Muscle of leg (tissue), 16 donors: ENCODE results near the gene C1orf210. TPM values are rescaled to one million over a fixed set of nuclear protein-coding genes. Genes with fewer than 3 reads are reported as not detected.

Experiments
- DNase-seq: peaks from one replicate; pipeline ENCODE4 v3.0.0; 2013
- H3K27ac ChIP-seq: one replicate; pipeline ENCODE4 v1.5.1; 2013; ENCODE audit warnings: mild to moderate bottlenecking, low read length, control low read depth
- H3K27me3 ChIP-seq: one replicate; pipeline ENCODE4 v1.6.1; 2013; ENCODE audit warnings: low read length; ENCODE audit not compliant: control insufficient read depth, insufficient read depth
- H3K36me3 ChIP-seq: one replicate; pipeline ENCODE4 v1.6.1; 2013; ENCODE audit warnings: low read length; ENCODE audit not compliant: control insufficient read depth, insufficient read depth
- H3K4me1 ChIP-seq: one replicate; pipeline ENCODE4 v1.6.1; 2013; ENCODE audit warnings: low read length; ENCODE audit not compliant: control insufficient read depth, insufficient read depth
- H3K4me3 ChIP-seq: one replicate; pipeline ENCODE4 v1.5.1; 2013; ENCODE audit warnings: low read length, control low read depth
- H3K9me3 ChIP-seq: replicated peaks from 2 replicates; pipeline ENCODE4 v1.6.1; 2013; ENCODE audit warnings: low read depth, low read length; ENCODE audit not compliant: control insufficient read depth
- WGBS: methylation state at CpG from one replicate; pipeline ENCODE4 v1.1.5; 2013; ENCODE audit warnings: missing lambda C conversion rate; ENCODE audit not compliant: insufficient coverage; 5-methylcytosine and 5-hydroxymethylcytosine counted together
- long read RNA-seq, 11 donors: transcript quantifications; one replicate each; lab custom pipeline, GENCODE V29; 2026
- polyA plus RNA-seq, 8 donors: library from polyadenylated mRNA; unstranded; fragments of 120-200 nt; gene quantifications; one replicate each; pipeline versions ENCODE4 v1.2.1 to v1.2.3, GENCODE V29; 2013; ENCODE audit warnings: inconsistent platforms in 1 of 8, low replicate concordance in 1 of 8; ENCODE audit not compliant: insufficient read length in 8 of 8, insufficient read depth in 1 of 8
- total RNA-seq: library from RNA; stranded (reverse); fragments of 120-200 nt; gene quantifications from one replicate; pipeline ENCODE4 v1.2.4, GENCODE V29; 2013

The C1orf210 gene
- not detected for total RNA-seq
- polyA plus RNA-seq, result 1 to 10 TPM in 1 of 8 donors, under 1 TPM in 2, not detected in 5; 0.13 to 2.9 (median 0.80) TPM
- long read RNA-seq, donor 1, result 0 reads
- long read RNA-seq, donor 2, result 0 reads
- long read RNA-seq, donor 3, result 0 reads
- long read RNA-seq, donor 4, result 0 reads
- long read RNA-seq, donor 5, result 0 reads
- long read RNA-seq, donor 6, result 0 reads
- long read RNA-seq, donor 7, result 0 reads
- long read RNA-seq, donor 8, result 0 reads
- long read RNA-seq, donor 9, result 0 reads
- long read RNA-seq, donor 10, result 0 reads
- long read RNA-seq, donor 11, result 0 reads

GRCh38 chr1:43285269-43285990 lies at the start of gene C1orf210:
Gene C1orf210, minus strand, starts transcription at chr1:43285581. Its CDS starts 2,311 bp downstream, at chr1:43283270.
- 31% methylated on average over 7 of the region's 19 CpGs for WGBS
- no peaks in the 10 kb centered on the region for H3K36me3 ChIP-seq
- H3K9me3 ChIP-seq, result no peaks in the 10 kb centered on the region
- DNase-seq, result no peak
- no peak within 1 kb of the TSS for H3K4me3 ChIP-seq
- no peaks in the 10 kb centered on the region for H3K4me1 ChIP-seq
- H3K27me3 ChIP-seq, result peaks cover 4% of the 10 kb centered on the region
- H3K27ac ChIP-seq, result no peak within 1 kb of the TSS

GRCh38 chr1:43334453-43335205 lies 49.2 kb upstream of the C1orf210 start:
- no peak overlapping the region for H3K27ac ChIP-seq
- WGBS, result 71% methylated on average over 7 of the region's 7 CpGs
- no peak for DNase-seq
- H3K36me3 ChIP-seq, result no peaks in the 10 kb centered on the region
- H3K4me1 ChIP-seq, result peaks cover 9% of the 10 kb centered on the region
- H3K9me3 ChIP-seq, result no peaks in the 10 kb centered on the region
- H3K27me3 ChIP-seq, result no peaks in the 10 kb centered on the region
- no peak overlapping the region for H3K4me3 ChIP-seq

DNA sequence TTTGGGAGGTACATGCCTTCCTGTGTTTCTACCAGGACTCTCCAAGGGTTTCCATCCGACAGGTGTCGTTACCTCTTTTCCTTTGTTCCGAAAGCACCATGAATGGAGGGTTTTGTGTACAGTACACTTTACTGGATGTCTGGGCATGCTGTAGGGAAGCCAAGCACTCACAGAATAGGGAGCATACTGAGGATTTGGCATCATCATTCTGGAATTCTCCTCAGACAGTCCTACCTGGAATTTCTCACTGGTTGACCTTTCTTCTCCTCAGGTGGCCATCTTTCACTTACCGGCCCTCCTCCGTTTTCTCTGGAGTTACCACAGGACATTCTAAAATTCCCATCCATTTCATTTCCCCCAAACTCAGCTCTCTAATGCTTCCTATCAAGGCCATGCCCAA lies 46.3 kb upstream of the C1orf210 start:
- no peak overlapping the region for H3K27ac ChIP-seq
- DNase-seq, result no peak
- H3K36me3 ChIP-seq, result no peaks in the 10 kb centered on the region
- 94% methylated on average over 2 of the region's 5 CpGs for WGBS
- peaks cover 6% of the 10 kb centered on the region for H3K9me3 ChIP-seq
- no peaks in the 10 kb centered on the region for H3K27me3 ChIP-seq
- no peak overlapping the region for H3K4me3 ChIP-seq
- peaks cover 9% of the 10 kb centered on the region for H3K4me1 ChIP-seq

DNA sequence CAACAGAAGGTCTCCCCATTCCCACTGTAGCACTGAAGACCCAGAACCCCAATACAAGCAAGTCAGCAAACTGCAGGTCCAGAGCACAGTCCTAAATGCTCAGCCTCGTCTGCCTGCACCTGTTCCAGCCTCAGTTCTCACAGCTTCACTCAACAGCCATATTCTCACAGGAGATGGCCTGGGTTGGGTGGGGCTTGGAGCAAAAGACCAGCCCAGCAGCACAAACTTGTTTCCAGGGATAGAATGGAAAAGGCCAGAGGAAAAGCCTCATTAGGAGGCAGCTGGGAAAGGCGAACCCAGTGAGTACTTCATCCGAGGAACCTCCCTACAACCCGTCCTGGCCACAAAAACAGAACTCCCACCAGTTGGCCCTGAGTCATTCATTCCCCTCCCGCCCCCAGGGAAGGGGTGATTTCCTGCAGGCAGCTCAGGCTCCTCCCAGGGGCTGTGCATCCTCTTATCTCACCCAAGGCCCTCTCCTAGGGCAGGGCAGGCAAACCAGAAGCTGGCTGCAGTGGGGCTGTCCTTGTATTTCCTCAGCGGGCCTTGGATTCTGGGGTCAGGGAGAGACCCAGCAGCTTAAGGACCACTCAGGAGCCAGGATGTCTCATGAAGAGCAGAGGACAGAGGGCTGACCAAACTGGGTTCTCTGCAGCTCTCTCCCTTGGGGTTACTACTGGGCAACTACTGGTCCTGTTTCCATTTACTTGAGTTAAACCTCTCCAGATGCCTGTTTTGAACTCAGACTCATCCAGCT lies 44.8 kb upstream of the C1orf210 start:
- Histone ChIP-seq H3K4me1 (peaks cover 9% of the 10 kb centered on the region), H3K4me3 (no peak overlapping the region), H3K27me3 (no peaks in the 10 kb centered on the region), H3K27ac (peak overlapping the region; percentile 20), H3K9me3 (peaks cover 7% of the 10 kb centered on the region), H3K36me3 (no peaks in the 10 kb centered on the region)
- WGBS, result 23% methylated on average over 3 of the region's 6 CpGs
- DNase-seq, result peak; percentile 59

- H3K9me3 ChIP-seq, result peaks cover 7% of the 10 kb centered on the region
- H3K4me1 ChIP-seq, result peaks cover 9% of the 10 kb centered on the region
- WGBS, result no CpG with 5 or more reads among the region's 1 CpG
- H3K36me3 ChIP-seq, result no peaks in the 10 kb centered on the region
- no peak overlapping the region for H3K27ac ChIP-seq
- DNase-seq, result no peak
- H3K4me3 ChIP-seq, result no peak overlapping the region
- H3K27me3 ChIP-seq, result no peaks in the 10 kb centered on the region
Measured at GRCh38 chr1:43327549-43328292, 42.3 kb upstream of the C1orf210 start.

DNA sequence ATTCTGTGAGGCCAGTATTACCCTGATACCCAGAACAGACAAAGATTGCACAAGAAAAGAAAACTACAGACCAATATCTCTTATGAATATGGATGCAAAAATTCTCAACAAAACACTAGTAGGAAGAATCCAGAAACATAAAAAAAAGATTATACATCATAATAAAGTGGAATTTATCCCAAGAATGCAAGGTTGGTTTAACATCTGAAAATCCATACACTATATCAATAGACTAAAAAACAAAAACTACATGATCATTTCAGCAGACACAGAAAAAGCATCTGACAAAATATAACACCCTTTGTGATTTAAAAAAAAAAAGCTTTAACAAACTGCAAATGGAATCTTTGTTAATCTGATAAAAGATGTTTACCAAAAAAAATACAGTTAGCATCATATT lies 40.0 kb upstream of the C1orf210 start:
- H3K4me1 ChIP-seq, result peaks cover 7% of the 10 kb centered on the region
- H3K4me3 ChIP-seq, result no peak overlapping the region
- H3K36me3 ChIP-seq, result no peaks in the 10 kb centered on the region
- H3K9me3 ChIP-seq, result peaks cover 7% of the 10 kb centered on the region
- DNase-seq, result no peak
- no peak overlapping the region for H3K27ac ChIP-seq
- H3K27me3 ChIP-seq, result no peaks in the 10 kb centered on the region

DNA sequence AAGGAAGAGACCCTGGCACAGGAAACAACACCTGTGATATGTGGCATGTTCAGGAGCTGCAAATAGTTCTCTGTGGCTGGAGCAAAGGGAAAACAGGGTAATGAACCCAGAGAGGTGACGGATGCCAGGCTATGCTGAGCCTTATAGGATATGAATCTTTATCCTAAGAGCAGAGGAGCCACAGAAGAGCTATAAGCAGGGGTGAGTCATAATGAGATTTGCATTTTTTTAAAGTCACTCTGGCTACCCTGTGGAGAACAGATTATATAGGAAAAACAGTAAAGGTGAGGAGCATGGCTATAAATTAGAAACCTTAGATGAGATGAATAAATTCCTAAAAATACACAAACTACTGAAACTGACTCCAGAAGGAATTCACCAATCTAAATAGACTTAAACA lies 39.4 kb upstream of the C1orf210 start:
- 80% methylated on average over 1 of the region's 1 CpG for WGBS
- DNase-seq, result no peak
- no peaks in the 10 kb centered on the region for H3K36me3 ChIP-seq

DNA sequence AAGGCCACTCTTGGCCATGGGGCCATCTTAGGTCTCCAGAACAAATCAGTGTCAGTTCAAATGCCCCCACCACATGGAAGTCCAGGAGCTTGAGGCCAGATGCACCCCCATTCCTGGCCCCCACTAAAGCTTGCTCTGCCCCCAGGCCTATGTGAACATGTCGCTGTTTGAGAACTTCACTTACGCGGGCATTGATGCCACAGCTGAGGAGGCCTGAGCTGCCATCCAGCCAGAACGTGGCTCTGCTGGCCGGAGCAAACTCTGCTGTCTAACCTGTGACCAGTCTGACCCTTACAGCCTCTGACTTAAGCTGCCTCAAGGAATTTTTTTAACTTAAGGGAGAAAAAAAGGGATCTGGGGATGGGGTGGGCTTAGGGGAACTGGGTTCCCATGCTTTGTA lies 37.1 kb upstream of the C1orf210 start:
- H3K4me3 ChIP-seq, result no peak overlapping the region
- peaks cover 2% of the 10 kb centered on the region for H3K9me3 ChIP-seq
- H3K36me3 ChIP-seq, result no peaks in the 10 kb centered on the region
- no peaks in the 10 kb centered on the region for H3K27me3 ChIP-seq
- H3K4me1 ChIP-seq, result no peaks in the 10 kb centered on the region
- H3K27ac ChIP-seq, result no peak overlapping the region
- DNase-seq, result no peak
- 92% methylated on average over 5 of the region's 5 CpGs for WGBS

More for the DNA sequence above, 39.4 kb upstream of the C1orf210 start:
- Histone ChIP-seq H3K9me3 (peaks cover 7% of the 10 kb centered on the region), H3K27me3 (no peaks in the 10 kb centered on the region), H3K27ac (no peak overlapping the region), H3K4me3 (no peak overlapping the region), H3K4me1 (peaks cover 2% of the 10 kb centered on the region)

DNA sequence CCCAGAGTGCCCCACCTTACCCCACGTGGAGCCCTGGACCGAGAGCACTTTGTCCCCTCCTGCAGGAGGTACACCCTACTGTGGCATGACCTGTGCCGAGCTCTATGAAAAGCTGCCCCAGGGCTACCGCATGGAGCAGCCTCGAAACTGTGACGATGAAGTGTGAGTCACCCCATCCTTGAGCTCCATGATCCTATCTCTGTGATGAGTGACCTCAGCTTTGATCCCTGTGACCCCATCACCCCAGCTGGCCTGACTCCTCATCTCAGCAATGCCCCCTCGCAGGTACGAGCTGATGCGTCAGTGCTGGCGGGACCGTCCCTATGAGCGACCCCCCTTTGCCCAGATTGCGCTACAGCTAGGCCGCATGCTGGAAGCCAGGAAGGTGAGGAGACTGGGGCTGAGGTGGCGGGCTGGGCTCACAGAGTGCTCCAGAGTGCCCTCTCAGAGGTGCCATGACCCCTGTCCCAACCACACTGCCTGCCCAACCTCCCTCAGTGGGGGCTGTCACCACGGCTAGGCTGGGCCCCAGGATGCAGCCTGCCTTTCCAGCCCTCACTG lies 36.0 kb upstream of the C1orf210 start:
- DNase-seq, result no peak
- no peaks in the 10 kb centered on the region for H3K9me3 ChIP-seq
- H3K4me3 ChIP-seq, result no peak overlapping the region
- H3K27me3 ChIP-seq, result no peaks in the 10 kb centered on the region
- no peaks in the 10 kb centered on the region for H3K36me3 ChIP-seq
- H3K4me1 ChIP-seq, result no peaks in the 10 kb centered on the region
- 87% methylated on average over 16 of the region's 16 CpGs for WGBS
- no peak overlapping the region for H3K27ac ChIP-seq
